Body of pancreas (tissue), 4 donors: ENCODE measurements around the gene HOXA9. TPM values are rescaled to one million over a fixed set of nuclear protein-coding genes. Genes with fewer than 3 reads are reported as not detected.
A peak's percentile ranks its signal among the peaks of the same experiment; 100 is the strongest.

Source experiments
- ATAC-seq: fragments of 150-250 bp; one replicate; pipeline ENCODE4 v1.9.1; 2016
- DNase-seq, 4 donors: peaks; one replicate each; pipeline ENCODE4 v3.0.0-alpha.2; 2019
- H3K27ac ChIP-seq, 4 donors: fragments of 200-600 bp; sonication (generic); 1 replicate in 3 of 4; 2 replicates in 1 of 4; pipeline versions ENCODE4 v1.5.1 to v1.6.1; 2016 to 2019; ENCODE audit warnings: mild to moderate bottlenecking in 1 of 4, mixed read lengths in 1 of 4, moderate library complexity in 1 of 4
- H3K27me3 ChIP-seq, 2 donors: fragments of 200-600 bp; sonication (generic); one replicate each; pipeline ENCODE4 v1.6.0; 2016; ENCODE audit warnings: mild to moderate bottlenecking in 1 of 2
- H3K36me3 ChIP-seq, 2 donors: fragments of 200-600 bp; sonication (generic); replicated peaks in 1 of 2; 2 replicates each; pipeline ENCODE4 v1.5.1; 2016; ENCODE audit warnings: low read depth in 2 of 2; ENCODE audit not compliant: insufficient read depth in 1 of 2
- H3K4me1 ChIP-seq: fragments of 200-600 bp; sonication (generic); one replicate; pipeline ENCODE4 v1.6.0; 2016
- H3K4me3 ChIP-seq, 2 donors: fragments of 200-600 bp; sonication (generic); 1 replicate in 1 of 2; 2 replicates in 1 of 2; pipeline ENCODE4 v1.5.1; 2016 to 2019
- H3K9me3 ChIP-seq, 3 donors: fragments of 200-600 bp; sonication (generic); 1 replicate in 2 of 3; 2 replicates in 1 of 3; pipeline ENCODE4 v1.5.1; 2016
- CTCF ChIP-seq, 7 experiments: fragments of 450-650 bp in 4 of 7; fragments of 200-600 bp in 3 of 7; sonication (generic) in 3 of 7; IDR thresholded peaks; one replicate each; pipeline ENCODE4 v1.5.1; 2016 to 2019; ENCODE audit warnings: antibody characterized with exemption in 7 of 7
- POLR2A ChIP-seq, 3 donors: fragments of 450-650 bp; IDR thresholded peaks; one replicate each; pipeline ENCODE4 v1.6.1; 2016; ENCODE audit warnings: antibody characterized with exemption in 3 of 3, mild to moderate bottlenecking in 2 of 3
- whole genome bisulfite sequencing, 2 donors: methylation state at CpG; one replicate each; pipeline ENCODE4 v1.1.5; 2017; 5-methylcytosine and 5-hydroxymethylcytosine counted together
- intact Hi-C: fragments of 100-400 bp; cut with DNase I; formaldehyde crosslinking; loops from one replicate; pipeline ENCODE4 v1.15.1; 2023
- total RNA-seq, 2 donors: library from RNA; depleted of rRNA; stranded (reverse); fragments of >200 nt; gene quantifications; one replicate each; pipeline ENCODE4 v1.1.0, GENCODE V29; 2016

HOXA9 gene
- total RNA-seq, 2 donors from 2014 or later, result not detected

GRCh38 chr7:27172823-27173510, 7.6 kb upstream of the HOXA9 start:
- 2 to 4% methylated on average over 12 to 55 of the region's 58 CpGs for WGBS, 2 donors
- Histone ChIP-seq H3K9me3 (no peaks in the 10 kb centered on the region), H3K4me1 (peaks cover 30% of the 10 kb centered on the region), H3K27me3 (peaks cover 5 to 89% of the 10 kb centered on the region in 2 donors), H3K4me3 (peak overlapping the region in 1 of 2 donors; percentile 1), H3K27ac (no peak overlapping the region), H3K36me3 (no peaks in the 10 kb centered on the region)
- no peak for TF ChIP-seq CTCF (IDR thresholded peaks at IDR 0.05)
- no peak for TF ChIP-seq POLR2A (IDR thresholded peaks at IDR 0.05)
- intact Hi-C loops, result no loop called here
- peak; percentile 13 for ATAC-seq
- DNase-seq, result peak in 2 of 4 donors; percentile 12 to 16

DNA sequence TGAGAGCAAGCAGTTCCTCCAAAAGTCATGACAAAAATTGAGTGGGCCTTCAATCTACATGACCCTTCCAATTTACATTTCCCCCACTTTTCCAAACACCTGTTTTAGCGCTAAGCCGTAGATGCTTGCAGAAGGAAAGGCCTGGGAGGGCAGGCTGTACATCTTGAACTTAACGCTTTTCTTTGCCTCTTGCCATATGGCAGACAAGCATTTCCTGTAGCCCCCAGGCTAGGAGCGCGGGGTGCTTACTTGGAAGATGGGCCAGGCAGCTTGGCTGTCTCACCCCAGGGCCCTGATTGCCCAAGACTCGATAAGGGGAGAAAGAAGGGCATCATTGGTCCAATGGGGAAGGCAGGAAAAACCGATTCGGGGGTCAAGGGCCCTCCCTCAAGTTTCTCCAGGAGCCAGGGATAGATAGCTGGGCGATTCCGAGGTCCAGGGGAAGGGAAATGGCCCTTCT, 7.0 kb upstream of the HOXA9 start:
- peaks cover 30% of the 10 kb centered on the region for H3K4me1 ChIP-seq
- TF ChIP-seq POLR2A (IDR thresholded peaks at IDR 0.05) (no peak), CTCF (IDR thresholded peaks at IDR 0.05) (no peak)
- DNase-seq (peak in 2 of 4 donors; percentile 4 to 5), ATAC-seq (no peak)
- H3K27me3 ChIP-seq, result peaks cover 5 to 88% of the 10 kb centered on the region in 2 donors
- no peaks in the 10 kb centered on the region for H3K9me3 ChIP-seq
- 10% methylated on average over 6 to 10 of the region's 10 CpGs for WGBS, 2 donors
- no peak overlapping the region for H3K27ac ChIP-seq
- intact Hi-C loops, result no loop called here
- no peaks in the 10 kb centered on the region for H3K36me3 ChIP-seq
- no peak overlapping the region for H3K4me3 ChIP-seq

- no peak for ATAC-seq
- Histone ChIP-seq H3K9me3 (no peaks in the 10 kb centered on the region), H3K27me3 (peaks cover 5 to 92% of the 10 kb centered on the region in 2 donors), H3K36me3 (no peaks in the 10 kb centered on the region), H3K4me1 (peaks cover 30% of the 10 kb centered on the region), H3K27ac (no peak overlapping the region), H3K4me3 (no peak overlapping the region)
- 9 to 11% methylated on average over 30 of the region's 30 CpGs for WGBS, 2 donors
- TF ChIP-seq POLR2A (IDR thresholded peaks at IDR 0.05) (no peak), CTCF (IDR thresholded peaks at IDR 0.05) (no peak)
- peak in 2 of 4 donors; percentile 10 to 14 for DNase-seq
- intact Hi-C loops, result no loop called here
These were observed 6.4 kb upstream of the HOXA9 start for GRCh38 chr7:27171637-27172314.

- Histone ChIP-seq H3K27me3 (peaks cover 5 to 92% of the 10 kb centered on the region in 2 donors), H3K27ac (no peak overlapping the region), H3K4me3 (no peak overlapping the region), H3K36me3 (no peaks in the 10 kb centered on the region), H3K9me3 (no peaks in the 10 kb centered on the region), H3K4me1 (peaks cover 30% of the 10 kb centered on the region)
- DNase-seq (peak in 1 of 4 donors; percentile 8), ATAC-seq (no peak)
- intact Hi-C loops, result no loop called here
- 10 to 11% methylated on average over 8 of the region's 8 CpGs for WGBS, 2 donors
- no peak for TF ChIP-seq CTCF (IDR thresholded peaks at IDR 0.05)
- TF ChIP-seq POLR2A (IDR thresholded peaks at IDR 0.05), result no peak
These were observed 5.9 kb upstream of the HOXA9 start for GRCh38 chr7:27171325-27171636.
